Left lung (tissue), 14 donors: ENCODE data around the gene TTC17. TPM values are rescaled to one million over a fixed set of nuclear protein-coding genes. Genes with fewer than 3 reads are reported as not detected.

Experiments used
- ATAC-seq: fragments of 200-7000 bp; cut with Tn5 transposase; one replicate; pipeline ENCODE4 v1.9.1; 2020; ENCODE audit warnings: moderate library complexity
- DNase-seq, 4 donors: peaks; one replicate each; pipeline ENCODE4 v3.0.0-alpha.2; 2013 to 2020
- H3K27ac ChIP-seq, 2 donors: fragments of 200-600 bp; sonication (generic) in 1 of 2; one replicate each; pipeline versions ENCODE4 v1.5.0 to v1.8.0; 2020 to 2021
- H3K27me3 ChIP-seq, 2 donors: fragments of 200-600 bp; sonication (generic) in 1 of 2; one replicate each; pipeline versions ENCODE4 v1.5.0 to v1.8.0; 2020 to 2021
- H3K36me3 ChIP-seq, 2 donors: fragments of 200-600 bp; sonication (generic) in 1 of 2; one replicate each; pipeline versions ENCODE4 v1.5.0 to v1.8.0; 2020 to 2021
- H3K4me1 ChIP-seq, 2 donors: fragments of 200-600 bp; one replicate each; pipeline ENCODE4 v1.8.0; 2021
- H3K4me3 ChIP-seq, 2 donors: fragments of 200-600 bp; sonication (generic) in 1 of 2; one replicate each; pipeline versions ENCODE4 v1.5.0 to v1.8.0; 2020 to 2021; ENCODE audit warnings: mild to moderate bottlenecking in 1 of 2
- H3K9me3 ChIP-seq, 2 donors: fragments of 200-600 bp; sonication (generic) in 1 of 2; one replicate each; pipeline versions ENCODE4 v1.5.0 to v1.8.0; 2020 to 2021
- intact Hi-C, 2 donors: fragments of 100-400 bp; cut with DNase I; formaldehyde crosslinking; loops; one replicate each; pipeline versions ENCODE4 v1.11.2 to v1.14.2; 2022
- long read RNA-seq, 12 donors: library from polyadenylated mRNA in 2 of 12; unstranded in 2 of 12; transcript quantifications; one replicate each; pipeline ENCODE4 v2.0.0 and lab custom pipeline, GENCODE V29; 2019 to 2026
- polyA plus RNA-seq, 6 donors: library from polyadenylated mRNA; unstranded; fragments of 120-200 nt; gene quantifications; one replicate each; pipeline ENCODE4 v1.2.1, GENCODE V29; 2013; ENCODE audit not compliant: insufficient read length in 6 of 6
- total RNA-seq, 2 donors: library from RNA; stranded (reverse); fragmentation: NEBNext Ultra II Directional; extraction: Animal tissue kit (Norgen Biotek cat#: 25700); gene quantifications; one replicate each; pipeline ENCODE4 v1.2.1, GENCODE V29; 2021
- TF ChIP-seq, protein P1 (sequence below), 2 donors: fragments of 200-600 bp; sonication (generic) in 1 of 2; IDR thresholded peaks; one replicate each; pipeline versions ENCODE4 v1.5.0 to v1.8.0; 2021; ENCODE audit warnings: antibody characterized with exemption in 2 of 2
- donor health status: DM: no; HTN: yes; CAD: no.
- donor health status: DM: no; HTN: no; CAD: no.

The TTC17 gene, protein sequence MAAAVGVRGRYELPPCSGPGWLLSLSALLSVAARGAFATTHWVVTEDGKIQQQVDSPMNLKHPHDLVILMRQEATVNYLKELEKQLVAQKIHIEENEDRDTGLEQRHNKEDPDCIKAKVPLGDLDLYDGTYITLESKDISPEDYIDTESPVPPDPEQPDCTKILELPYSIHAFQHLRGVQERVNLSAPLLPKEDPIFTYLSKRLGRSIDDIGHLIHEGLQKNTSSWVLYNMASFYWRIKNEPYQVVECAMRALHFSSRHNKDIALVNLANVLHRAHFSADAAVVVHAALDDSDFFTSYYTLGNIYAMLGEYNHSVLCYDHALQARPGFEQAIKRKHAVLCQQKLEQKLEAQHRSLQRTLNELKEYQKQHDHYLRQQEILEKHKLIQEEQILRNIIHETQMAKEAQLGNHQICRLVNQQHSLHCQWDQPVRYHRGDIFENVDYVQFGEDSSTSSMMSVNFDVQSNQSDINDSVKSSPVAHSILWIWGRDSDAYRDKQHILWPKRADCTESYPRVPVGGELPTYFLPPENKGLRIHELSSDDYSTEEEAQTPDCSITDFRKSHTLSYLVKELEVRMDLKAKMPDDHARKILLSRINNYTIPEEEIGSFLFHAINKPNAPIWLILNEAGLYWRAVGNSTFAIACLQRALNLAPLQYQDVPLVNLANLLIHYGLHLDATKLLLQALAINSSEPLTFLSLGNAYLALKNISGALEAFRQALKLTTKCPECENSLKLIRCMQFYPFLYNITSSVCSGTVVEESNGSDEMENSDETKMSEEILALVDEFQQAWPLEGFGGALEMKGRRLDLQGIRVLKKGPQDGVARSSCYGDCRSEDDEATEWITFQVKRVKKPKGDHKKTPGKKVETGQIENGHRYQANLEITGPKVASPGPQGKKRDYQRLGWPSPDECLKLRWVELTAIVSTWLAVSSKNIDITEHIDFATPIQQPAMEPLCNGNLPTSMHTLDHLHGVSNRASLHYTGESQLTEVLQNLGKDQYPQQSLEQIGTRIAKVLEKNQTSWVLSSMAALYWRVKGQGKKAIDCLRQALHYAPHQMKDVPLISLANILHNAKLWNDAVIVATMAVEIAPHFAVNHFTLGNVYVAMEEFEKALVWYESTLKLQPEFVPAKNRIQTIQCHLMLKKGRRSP
- total RNA-seq (10 to 100 TPM; 71.3 to 72.1 TPM), polyA plus RNA-seq (100 to 1,000 TPM; 150 to 216 (median 179) TPM)
- long read RNA-seq, donor 1, full-length matches to known transcripts, result 16 of 154 reads
- long read RNA-seq, donor 1, partial matches to known transcripts, result 128 of 154 reads
- long read RNA-seq, donor 1, other reads (novel, unspliced or antisense), result 10 of 154 reads
- long read RNA-seq, donor 2, full-length matches to known transcripts, result 18 of 73 reads
- long read RNA-seq, donor 2, partial matches to known transcripts, result 48 of 73 reads
- long read RNA-seq, donor 2, other reads (novel, unspliced or antisense), result 7 of 73 reads
- long read RNA-seq, donor 3, partial matches to known transcripts, result 16 of 27 reads
- long read RNA-seq, donor 3, other reads (novel, unspliced or antisense), result 6 of 27 reads
- long read RNA-seq, donor 4, partial matches to known transcripts, result 1 of 2 reads
- long read RNA-seq, donor 4, other reads (novel, unspliced or antisense), result 1 of 2 reads
- long read RNA-seq, donor 5, partial matches to known transcripts, result 60 of 84 reads
- long read RNA-seq, donor 5, other reads (novel, unspliced or antisense), result 13 of 84 reads
- long read RNA-seq, donor 6, full-length matches to known transcripts, result 9 of 51 reads
- long read RNA-seq, donor 6, partial matches to known transcripts, result 33 of 51 reads
- long read RNA-seq, donor 6, other reads (novel, unspliced or antisense), result 9 of 51 reads
- long read RNA-seq, donor 7, partial matches to known transcripts, result 38 of 62 reads
- long read RNA-seq, donor 7, other reads (novel, unspliced or antisense), result 20 of 62 reads
- long read RNA-seq, donor 8, full-length matches to known transcripts, result 11 of 90 reads
- long read RNA-seq, donor 8, partial matches to known transcripts, result 71 of 90 reads
- long read RNA-seq, donor 8, other reads (novel, unspliced or antisense), result 8 of 90 reads
- long read RNA-seq, donor 9, result 0 reads
- long read RNA-seq, donor 10, partial matches to known transcripts, result 1 of 3 reads
- long read RNA-seq, donor 10, other reads (novel, unspliced or antisense), result 1 of 3 reads
- long read RNA-seq, donor 11, full-length matches to known transcripts, result 3 of 29 reads
- long read RNA-seq, donor 11, partial matches to known transcripts, result 26 of 29 reads
- long read RNA-seq, donor 11, other reads (novel, unspliced or antisense), result 0 of 29 reads
- long read RNA-seq, donor 12, partial matches to known transcripts, result 33 of 48 reads
- long read RNA-seq, donor 12, other reads (novel, unspliced or antisense), result 8 of 48 reads

DNA sequence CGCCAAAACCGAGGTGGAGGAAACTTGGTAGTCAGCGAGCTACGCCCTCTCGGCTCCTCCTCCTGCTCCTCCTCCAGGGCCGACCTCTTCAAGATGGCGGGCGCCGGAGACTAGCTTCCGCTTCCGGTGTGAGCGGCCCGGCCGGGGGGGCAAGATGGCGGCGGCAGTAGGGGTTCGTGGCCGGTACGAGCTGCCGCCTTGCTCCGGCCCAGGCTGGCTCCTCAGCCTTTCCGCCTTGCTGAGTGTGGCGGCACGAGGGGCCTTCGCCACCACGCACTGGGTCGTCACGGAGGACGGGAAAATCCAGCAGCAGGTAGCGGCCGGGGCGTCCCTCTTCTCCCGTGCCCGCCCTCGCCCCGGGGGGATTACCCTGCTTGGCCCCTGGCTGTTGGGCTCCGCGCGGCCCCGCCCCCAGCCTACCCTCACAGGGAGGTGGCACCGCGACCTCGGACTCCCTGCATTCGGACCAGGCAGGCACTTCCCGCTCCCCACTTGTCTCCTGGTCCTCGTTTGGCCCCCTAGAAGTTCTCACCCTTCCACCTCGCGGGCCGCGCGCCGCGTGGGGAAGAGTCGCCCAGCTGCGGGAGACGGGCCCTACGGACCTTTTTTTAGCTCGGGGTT lies at the start of gene TTC17:
Gene TTC17 (plus strand): TSS at position 120 of the 621 bp plus-strand sequence. CDS start 35 bp downstream, at position 155.
- peak; percentile 99 for ATAC-seq
- H3K36me3 ChIP-seq, result no peaks in the 10 kb centered on the region
- H3K4me1 ChIP-seq, result peaks cover 14 to 24% of the 10 kb centered on the region in 2 donors
- TF ChIP-seq, protein P1, sequence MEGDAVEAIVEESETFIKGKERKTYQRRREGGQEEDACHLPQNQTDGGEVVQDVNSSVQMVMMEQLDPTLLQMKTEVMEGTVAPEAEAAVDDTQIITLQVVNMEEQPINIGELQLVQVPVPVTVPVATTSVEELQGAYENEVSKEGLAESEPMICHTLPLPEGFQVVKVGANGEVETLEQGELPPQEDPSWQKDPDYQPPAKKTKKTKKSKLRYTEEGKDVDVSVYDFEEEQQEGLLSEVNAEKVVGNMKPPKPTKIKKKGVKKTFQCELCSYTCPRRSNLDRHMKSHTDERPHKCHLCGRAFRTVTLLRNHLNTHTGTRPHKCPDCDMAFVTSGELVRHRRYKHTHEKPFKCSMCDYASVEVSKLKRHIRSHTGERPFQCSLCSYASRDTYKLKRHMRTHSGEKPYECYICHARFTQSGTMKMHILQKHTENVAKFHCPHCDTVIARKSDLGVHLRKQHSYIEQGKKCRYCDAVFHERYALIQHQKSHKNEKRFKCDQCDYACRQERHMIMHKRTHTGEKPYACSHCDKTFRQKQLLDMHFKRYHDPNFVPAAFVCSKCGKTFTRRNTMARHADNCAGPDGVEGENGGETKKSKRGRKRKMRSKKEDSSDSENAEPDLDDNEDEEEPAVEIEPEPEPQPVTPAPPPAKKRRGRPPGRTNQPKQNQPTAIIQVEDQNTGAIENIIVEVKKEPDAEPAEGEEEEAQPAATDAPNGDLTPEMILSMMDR (IDR thresholded peaks at IDR 0.05), result no peak
- peak within 1 kb of the TSS; percentile 88 to 98 for H3K4me3 ChIP-seq
- intact Hi-C loops, result no loop called here
- peak; percentile 87 to 99 (median 94) for DNase-seq
- peak within 1 kb of the TSS; percentile 84 to 96 for H3K27ac ChIP-seq
- no peaks in the 10 kb centered on the region for H3K27me3 ChIP-seq
- H3K9me3 ChIP-seq, result no peaks in the 10 kb centered on the region

DNA sequence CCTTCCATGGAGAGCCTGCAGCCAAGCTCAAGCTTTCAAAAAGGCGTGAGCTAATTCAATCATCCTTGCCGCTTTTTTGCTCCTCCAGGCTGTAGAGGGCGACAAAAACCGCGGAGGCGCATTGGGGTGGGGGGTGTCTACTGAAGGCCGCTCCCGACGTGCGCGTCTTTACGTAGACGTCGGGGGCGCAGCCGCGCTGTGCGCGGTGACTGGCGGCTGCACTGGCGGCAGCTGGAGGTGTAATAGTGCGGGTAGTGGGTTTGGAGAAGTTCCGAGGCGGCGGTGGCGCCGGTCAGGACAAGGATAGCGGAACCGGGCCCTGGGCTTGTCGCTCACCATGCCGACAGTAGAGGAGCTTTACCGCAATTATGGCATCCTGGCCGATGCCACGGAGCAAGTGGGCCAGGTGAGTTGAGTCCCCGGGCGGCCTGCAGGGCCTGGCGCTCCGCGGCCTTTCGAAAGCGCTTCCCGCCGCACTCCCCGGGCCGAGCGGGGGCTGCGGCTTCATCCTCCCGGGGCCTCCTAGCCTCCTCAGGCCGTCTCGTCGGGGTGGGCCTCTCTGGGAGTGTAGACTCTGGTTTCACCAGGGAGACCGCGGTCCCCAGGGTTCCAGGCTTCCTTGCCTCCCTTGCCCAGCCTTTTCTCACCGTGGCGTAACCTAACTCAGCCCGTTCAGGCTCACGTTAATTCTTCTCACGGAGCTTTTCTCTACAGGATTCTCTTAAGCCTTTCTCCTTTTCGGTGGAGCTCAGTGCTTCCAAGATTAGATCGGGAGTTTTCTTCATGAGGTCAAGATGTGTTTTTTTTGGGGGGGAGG lies 46.7 kb upstream of the TTC17 start, which contains the start of gene API5:
Gene API5 (plus strand): TSS at position 206 of the 817 bp plus-strand sequence. CDS start 132 bp downstream, at position 338.
- DNase-seq, result peak; percentile 91 to 98 (median 94)
- peaks cover 0 to 43% of the 10 kb centered on the region in 2 donors for H3K4me1 ChIP-seq
- ATAC-seq, result peak; percentile 100
- TF ChIP-seq, protein P1 (IDR thresholded peaks at IDR 0.05), result peak; percentile 65
- peak within 1 kb of the TSS; percentile 69 to 90 for H3K27ac ChIP-seq
- intact Hi-C loops, result no loop called here
- H3K4me3 ChIP-seq, result peak within 1 kb of the TSS; percentile 85 to 93
- no peaks in the 10 kb centered on the region for H3K27me3 ChIP-seq
- no peaks in the 10 kb centered on the region for H3K36me3 ChIP-seq
- no peaks in the 10 kb centered on the region for H3K9me3 ChIP-seq

DNA sequence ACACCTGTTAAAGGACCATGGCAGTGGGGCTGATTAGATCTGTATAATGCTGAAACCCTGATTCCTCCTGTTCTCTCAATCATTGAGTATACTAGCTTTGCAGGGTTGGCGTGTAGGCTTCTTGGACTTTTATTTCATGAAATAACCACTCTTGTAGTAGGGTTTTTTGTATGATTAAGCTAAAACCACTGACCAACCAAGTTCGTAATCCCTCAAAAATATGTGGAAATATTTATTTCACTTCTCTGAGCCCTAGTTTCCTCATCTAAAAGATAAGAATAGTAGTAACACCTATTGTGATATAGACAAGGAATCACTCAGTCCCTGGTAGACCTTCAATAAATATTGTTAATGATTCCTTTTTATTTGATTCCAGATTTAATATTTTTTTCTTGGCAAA lies 42.8 kb upstream of the TTC17 start:
- H3K36me3 ChIP-seq, result peaks cover 0 to 28% of the 10 kb centered on the region in 2 donors
- TF ChIP-seq, protein P1 (IDR thresholded peaks at IDR 0.05), result no peak
- no peaks in the 10 kb centered on the region for H3K27me3 ChIP-seq
- DNase-seq, result no peak
- H3K27ac ChIP-seq, result no peak overlapping the region
- H3K4me1 ChIP-seq, result peaks cover 0 to 43% of the 10 kb centered on the region in 2 donors
- H3K9me3 ChIP-seq, result no peaks in the 10 kb centered on the region
- no peak for ATAC-seq
- no peak overlapping the region for H3K4me3 ChIP-seq
- intact Hi-C loops, result no loop called here
